ENCODE data around the gene NR6A1. TPM values are rescaled to one million over a fixed set of nuclear protein-coding genes. Genes with fewer than 3 reads are reported as not detected.
A peak's percentile ranks its signal among the peaks of the same experiment; 100 is the strongest.

NR6A1 gene
- total RNA-seq, 1 donor from 2014 or later = 302 TPM

GRCh38 chr9:124771867-124772679, 962 bp upstream of the NR6A1 start:
- H4K20me1 ChIP-seq (ENCODE audit: low read depth) = peaks cover 30% of the 10 kb centered on the region
- peaks cover 40% of the 10 kb centered on the region for H3K79me2 ChIP-seq (ENCODE audit: low read depth)
- no peak overlapping the region for H3K9ac ChIP-seq
- H3K4me2 ChIP-seq = peak overlapping the region; percentile 95
- Mint-ChIP-seq H3K27me3 (ENCODE audit: insufficient read depth, low read depth) (peaks cover 23% of the 10 kb centered on the region), H3K36me3 (no peaks in the 10 kb centered on the region), H3K4me1 (peaks cover 46% of the 10 kb centered on the region), H3K4me3 (peak overlapping the region; percentile 90), H3K9me3 (no peaks in the 10 kb centered on the region), H3K27ac (peak overlapping the region; percentile 99)
- H3K9me3 ChIP-seq (ENCODE audit: low read depth) = no peaks in the 10 kb centered on the region
- no peak overlapping the region for H2AFZ ChIP-seq (replicated peaks)
- H3K4me1 ChIP-seq = peaks cover 17% of the 10 kb centered on the region
- DNase-seq (ENCODE audit: low spot score) = peak; percentile 93
- peak overlapping the region; percentile 94 for H3K4me3 ChIP-seq
- peaks cover 55% of the 10 kb centered on the region for H3F3A ChIP-seq (ENCODE audit: low read depth)
- H3K36me3 ChIP-seq = no peaks in the 10 kb centered on the region
- TF ChIP-seq EZH2 (IDR thresholded peaks at IDR 0.05) (peak; percentile 19), EZH2phosphoT487 (IDR thresholded peaks at IDR 0.05) (no peak), CTCF (IDR thresholded peaks at IDR 0.05) (peak; percentile 92)
- no peak overlapping the region for H3K27ac ChIP-seq
- peaks cover 16% of the 10 kb centered on the region for H3K27me3 ChIP-seq

- peak overlapping the region; percentile 77 for H3K9ac ChIP-seq
- no peaks in the 10 kb centered on the region for H3K36me3 Mint-ChIP-seq
- peaks cover 51% of the 10 kb centered on the region for H3K4me1 Mint-ChIP-seq
- H3F3A ChIP-seq (ENCODE audit: low read depth) = peaks cover 61% of the 10 kb centered on the region
- no peaks in the 10 kb centered on the region for H3K9me3 ChIP-seq (ENCODE audit: low read depth)
- no peaks in the 10 kb centered on the region for H3K27me3 ChIP-seq
- peaks cover 32% of the 10 kb centered on the region for H3K4me1 ChIP-seq
- peak overlapping the region; percentile 61 for H2AFZ ChIP-seq (replicated peaks)
- H3K36me3 ChIP-seq = no peaks in the 10 kb centered on the region
- H4K20me1 ChIP-seq (ENCODE audit: low read depth) = peaks cover 32% of the 10 kb centered on the region
- peak overlapping the region; percentile 94 for H3K4me3 ChIP-seq
- H3K27ac ChIP-seq = peak overlapping the region; percentile 96
- H3K4me2 ChIP-seq = peak overlapping the region; percentile 95
- TF ChIP-seq EZH2 (IDR thresholded peaks at IDR 0.05) (no peak), CTCF (IDR thresholded peaks at IDR 0.05) (no peak), EZH2phosphoT487 (IDR thresholded peaks at IDR 0.05) (no peak)
- peaks cover 56% of the 10 kb centered on the region for H3K79me2 ChIP-seq (ENCODE audit: low read depth)
- no peaks in the 10 kb centered on the region for H3K9me3 Mint-ChIP-seq
- H3K4me3 Mint-ChIP-seq = peak overlapping the region; percentile 96
- H3K27ac Mint-ChIP-seq = peak overlapping the region; percentile 93
- DNase-seq (ENCODE audit: low spot score) = peak; percentile 78
- H3K27me3 Mint-ChIP-seq (ENCODE audit: insufficient read depth, low read depth) = peaks cover 10% of the 10 kb centered on the region
These were observed 621 bp downstream of the NR6A1 start for GRCh38 chr9:124770359-124771020.

- Histone ChIP-seq H3K9ac (peak overlapping the region; percentile 77), H3K4me3 (peak overlapping the region; percentile 94), H3K9me3 (ENCODE audit: low read depth) (no peaks in the 10 kb centered on the region), H3K36me3 (no peaks in the 10 kb centered on the region), H3K27ac (peak overlapping the region; percentile 63), H3K4me1 (peaks cover 38% of the 10 kb centered on the region), H2AFZ (replicated peaks) (no peak overlapping the region), H3K4me2 (peak overlapping the region; percentile 95), H3F3A (ENCODE audit: low read depth) (peaks cover 63% of the 10 kb centered on the region), H3K79me2 (ENCODE audit: low read depth) (peaks cover 63% of the 10 kb centered on the region), H3K27me3 (no peaks in the 10 kb centered on the region), H4K20me1 (ENCODE audit: low read depth) (peaks cover 38% of the 10 kb centered on the region)
- H3K4me1 Mint-ChIP-seq = peaks cover 57% of the 10 kb centered on the region
- no peaks in the 10 kb centered on the region for H3K36me3 Mint-ChIP-seq
- DNase-seq (ENCODE audit: low spot score) = peak; percentile 67
- H3K4me3 Mint-ChIP-seq = peak overlapping the region; percentile 96
- H3K27ac Mint-ChIP-seq = peak overlapping the region; percentile 93
- no peaks in the 10 kb centered on the region for H3K9me3 Mint-ChIP-seq
- H3K27me3 Mint-ChIP-seq (ENCODE audit: insufficient read depth, low read depth) = peaks cover 6% of the 10 kb centered on the region
- TF ChIP-seq CTCF (IDR thresholded peaks at IDR 0.05) = no peak
- no peak for TF ChIP-seq EZH2phosphoT487 (IDR thresholded peaks at IDR 0.05)
- TF ChIP-seq EZH2 (IDR thresholded peaks at IDR 0.05) = no peak
These were observed 1.4 kb downstream of the NR6A1 start for GRCh38 chr9:124769549-124770358.

Data from neural progenitor cell (in vitro differentiated cells).